ENCODE results near the gene CUX1.

- TF ChIP-seq CTCF (IDR thresholded peaks at IDR 0.05; ENCODE audit: insufficient read depth, low read length) (no peak), POLR2AphosphoS5 (IDR thresholded peaks at IDR 0.05; ENCODE audit: low read depth) (no peak), REST (IDR thresholded peaks at IDR 0.05; ENCODE audit: insufficient replicate concordance, low read depth) (no peak), SPI1 (IDR thresholded peaks at IDR 0.05; ENCODE audit: borderline replicate concordance, low read depth) (no peak)
Observed at GRCh38 chr7:102149416-102149815, 332.0 kb downstream of the CUX1 start.

Data from HL-60 (cell line).